Panc1 (cell line): Measurements from ENCODE around the gene SUFU. TPM values are rescaled to one million over a fixed set of nuclear protein-coding genes. Genes with fewer than 3 reads are reported as not detected.

ENCODE experiments used
- ATAC-seq: fragments of 200-7000 bp; cut with Tn5 transposase; 2 replicates; pipeline ENCODE4 v1.9.1; 2020; ENCODE audit warnings: mild to moderate bottlenecking, moderate library complexity
- BruUV-seq: library from RNA; stranded (reverse); fragments of 400-500 nt; replicated peaks from 2 replicates; lab custom pipeline; 2021; lab: Mats Ljungman, UMichigan
- CTCF ChIA-PET: fragments of 300-600 bp; sonication (Branson Sonifier 250); formaldehyde crosslinking; loops from one replicate; lab custom pipeline; 2022; ENCODE audit warnings: antibody characterized with exemption; lab: Charles Lee
- POLR2A ChIA-PET: fragments of 300-600 bp; sonication (Branson Sonifier 250); formaldehyde crosslinking; loops from one replicate; lab custom pipeline; 2022; ENCODE audit warnings: antibody characterized with exemption; lab: Charles Lee
- DNase-seq: peaks from one replicate; pipeline ENCODE4 v3.0.0-alpha.2; 2010; ENCODE audit warnings: low read depth, low spot score
- H3K27ac ChIP-seq: 2 replicates; pipeline ENCODE4 v1.5.1; 2011; ENCODE audit warnings: mild to moderate bottlenecking, low read length, inconsistent platforms
- H3K27me3 ChIP-seq: fragments of 200-500 bp; sonication (Bioruptor generic); 2 replicates; pipeline ENCODE4 v1.6.0; 2014; ENCODE audit warnings: low read length, inconsistent platforms; ENCODE audit not compliant: control insufficient read depth, insufficient read depth
- H3K36me3 ChIP-seq: fragments of 200-500 bp; sonication (Bioruptor generic); 2 replicates; pipeline ENCODE4 v1.5.1; 2014; ENCODE audit warnings: inconsistent platforms, mild to moderate bottlenecking, low read length, moderate library complexity; ENCODE audit not compliant: control insufficient read depth, insufficient read depth
- H3K4me1 ChIP-seq: 2 replicates; pipeline ENCODE4 v1.5.1; 2011; ENCODE audit warnings: inconsistent platforms, mild to moderate bottlenecking, low read length, moderate library complexity; ENCODE audit not compliant: control insufficient read depth, insufficient read depth
- H3K4me3 ChIP-seq, 2 experiments: 2 replicates each; pipeline ENCODE4 v1.5.1; 2011 to 2012; ENCODE audit warnings: low read depth in 2 of 2, low read length in 2 of 2, mild to moderate bottlenecking in 2 of 2, inconsistent platforms in 1 of 2, moderate library complexity in 1 of 2
- H3K9me3 ChIP-seq: fragments of 200-500 bp; sonication (Bioruptor generic); 2 replicates; pipeline ENCODE4 v1.5.1; 2014; ENCODE audit warnings: low read depth, mild to moderate bottlenecking, inconsistent platforms, low read length, moderate library complexity; ENCODE audit not compliant: control insufficient read depth, insufficient read depth
- POLR2AphosphoS5 ChIP-seq: IDR thresholded peaks from 2 replicates; pipeline ENCODE4 v1.6.1; 2012; ENCODE audit warnings: mild to moderate bottlenecking, low read depth, low read length, moderate library complexity
- SIN3A ChIP-seq: IDR thresholded peaks from 2 replicates; pipeline ENCODE4 v1.6.1; 2012; ENCODE audit warnings: low read depth, mild to moderate bottlenecking, low read length, moderate library complexity, borderline replicate concordance; ENCODE audit not compliant: insufficient read depth
- TCF7L2 ChIP-seq: IDR thresholded peaks from 2 replicates; pipeline ENCODE4 v1.6.1; 2011; ENCODE audit warnings: mild to moderate bottlenecking, low read depth, low read length, inconsistent platforms
- in situ Hi-C: cut with HindIII; loops from 2 replicates; pipeline ENCODE4 v1.10.0; 2016; ENCODE audit warnings: low sequenced_read_pairs, low pct_unique_long_range_greater_than_20kb
- intact Hi-C: fragments of 100-400 bp; cut with micrococcal nuclease; formaldehyde crosslinking; loops from one replicate; pipeline ENCODE4 v1.10.0; 2022; ENCODE audit not compliant: unreplicated experiment
- total RNA-seq: library from RNA; stranded (reverse); gene quantifications from one replicate; pipeline ENCODE4 v1.2.1, GENCODE V29; 2021; ENCODE audit not compliant: unreplicated experiment
- TF ChIP-seq, protein P1 (sequence below): fragments of 450-650 bp; IDR thresholded peaks from 2 replicates; pipeline ENCODE4 v1.5.1; 2017; ENCODE audit warnings: mild to moderate bottlenecking
- TF ChIP-seq, protein P2 (sequence below), 2 experiments: IDR thresholded peaks; 2 replicates each; pipeline ENCODE4 v1.6.1; 2011 to 2012; ENCODE audit warnings: low read depth in 2 of 2, control low read depth in 1 of 2, low read length in 1 of 2, mild to moderate bottlenecking in 1 of 2, moderate library complexity in 1 of 2; ENCODE audit not compliant: insufficient read depth in 1 of 2

Gene SUFU
- total RNA-seq, 1 experiment from 2014 or later = 9.5 TPM

DNA sequence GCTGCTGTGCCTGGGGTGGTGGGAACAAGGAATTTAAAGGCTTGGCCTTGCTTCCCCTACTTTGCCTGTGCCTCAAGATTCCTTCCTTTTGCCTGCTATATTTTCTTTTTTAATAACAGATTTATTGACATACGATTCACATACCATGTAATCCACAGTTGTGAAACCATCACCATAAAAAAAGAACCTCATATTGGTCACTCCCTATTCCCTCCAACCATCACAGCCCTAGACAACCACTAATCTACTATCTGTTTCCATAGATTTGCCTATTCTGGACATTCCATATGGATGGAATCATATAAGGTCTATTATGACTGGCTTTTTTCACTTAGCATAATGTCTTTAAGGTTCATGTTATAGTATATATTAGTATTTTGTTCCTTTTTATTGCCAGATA lies 81.3 kb downstream of the SUFU start:
- ATAC-seq = no peak
- TF ChIP-seq, protein P1, sequence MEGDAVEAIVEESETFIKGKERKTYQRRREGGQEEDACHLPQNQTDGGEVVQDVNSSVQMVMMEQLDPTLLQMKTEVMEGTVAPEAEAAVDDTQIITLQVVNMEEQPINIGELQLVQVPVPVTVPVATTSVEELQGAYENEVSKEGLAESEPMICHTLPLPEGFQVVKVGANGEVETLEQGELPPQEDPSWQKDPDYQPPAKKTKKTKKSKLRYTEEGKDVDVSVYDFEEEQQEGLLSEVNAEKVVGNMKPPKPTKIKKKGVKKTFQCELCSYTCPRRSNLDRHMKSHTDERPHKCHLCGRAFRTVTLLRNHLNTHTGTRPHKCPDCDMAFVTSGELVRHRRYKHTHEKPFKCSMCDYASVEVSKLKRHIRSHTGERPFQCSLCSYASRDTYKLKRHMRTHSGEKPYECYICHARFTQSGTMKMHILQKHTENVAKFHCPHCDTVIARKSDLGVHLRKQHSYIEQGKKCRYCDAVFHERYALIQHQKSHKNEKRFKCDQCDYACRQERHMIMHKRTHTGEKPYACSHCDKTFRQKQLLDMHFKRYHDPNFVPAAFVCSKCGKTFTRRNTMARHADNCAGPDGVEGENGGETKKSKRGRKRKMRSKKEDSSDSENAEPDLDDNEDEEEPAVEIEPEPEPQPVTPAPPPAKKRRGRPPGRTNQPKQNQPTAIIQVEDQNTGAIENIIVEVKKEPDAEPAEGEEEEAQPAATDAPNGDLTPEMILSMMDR = no peak
- no peak for TF ChIP-seq SIN3A
- TF ChIP-seq TCF7L2 = no peak
- no peak for TF ChIP-seq POLR2AphosphoS5
- TF ChIP-seq, protein P2, sequence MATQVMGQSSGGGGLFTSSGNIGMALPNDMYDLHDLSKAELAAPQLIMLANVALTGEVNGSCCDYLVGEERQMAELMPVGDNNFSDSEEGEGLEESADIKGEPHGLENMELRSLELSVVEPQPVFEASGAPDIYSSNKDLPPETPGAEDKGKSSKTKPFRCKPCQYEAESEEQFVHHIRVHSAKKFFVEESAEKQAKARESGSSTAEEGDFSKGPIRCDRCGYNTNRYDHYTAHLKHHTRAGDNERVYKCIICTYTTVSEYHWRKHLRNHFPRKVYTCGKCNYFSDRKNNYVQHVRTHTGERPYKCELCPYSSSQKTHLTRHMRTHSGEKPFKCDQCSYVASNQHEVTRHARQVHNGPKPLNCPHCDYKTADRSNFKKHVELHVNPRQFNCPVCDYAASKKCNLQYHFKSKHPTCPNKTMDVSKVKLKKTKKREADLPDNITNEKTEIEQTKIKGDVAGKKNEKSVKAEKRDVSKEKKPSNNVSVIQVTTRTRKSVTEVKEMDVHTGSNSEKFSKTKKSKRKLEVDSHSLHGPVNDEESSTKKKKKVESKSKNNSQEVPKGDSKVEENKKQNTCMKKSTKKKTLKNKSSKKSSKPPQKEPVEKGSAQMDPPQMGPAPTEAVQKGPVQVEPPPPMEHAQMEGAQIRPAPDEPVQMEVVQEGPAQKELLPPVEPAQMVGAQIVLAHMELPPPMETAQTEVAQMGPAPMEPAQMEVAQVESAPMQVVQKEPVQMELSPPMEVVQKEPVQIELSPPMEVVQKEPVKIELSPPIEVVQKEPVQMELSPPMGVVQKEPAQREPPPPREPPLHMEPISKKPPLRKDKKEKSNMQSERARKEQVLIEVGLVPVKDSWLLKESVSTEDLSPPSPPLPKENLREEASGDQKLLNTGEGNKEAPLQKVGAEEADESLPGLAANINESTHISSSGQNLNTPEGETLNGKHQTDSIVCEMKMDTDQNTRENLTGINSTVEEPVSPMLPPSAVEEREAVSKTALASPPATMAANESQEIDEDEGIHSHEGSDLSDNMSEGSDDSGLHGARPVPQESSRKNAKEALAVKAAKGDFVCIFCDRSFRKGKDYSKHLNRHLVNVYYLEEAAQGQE (IDR thresholded peaks at IDR 0.05; ENCODE audit: insufficient read depth in 1 of 2, low read depth in 2 of 2, low read length in 1 of 2) = no peak
- intact Hi-C loops = loop anchor here (2.0 kb wide), 1 partner anchor 82 kb away; the partner anchor contains the start of genes ACTR1A and SUFU
- DNase-seq = no peak
- Histone ChIP-seq H3K27me3 (no peaks in the 10 kb centered on the region), H3K36me3 (no peaks in the 10 kb centered on the region), H3K9me3 (no peaks in the 10 kb centered on the region), H3K27ac (no peak overlapping the region), H3K4me1 (no peaks in the 10 kb centered on the region), H3K4me3 (no peak overlapping the region)
- no TSS peak for BruUV-seq
- POLR2A ChIA-PET = interaction anchor here (0.6 kb wide), 1 partner anchor 82 kb away, joined by 8 read pairs; no protein-coding TSS in a partner anchor
- CTCF ChIA-PET = no interaction called here
- in situ Hi-C loops = no loop called here

DNA sequence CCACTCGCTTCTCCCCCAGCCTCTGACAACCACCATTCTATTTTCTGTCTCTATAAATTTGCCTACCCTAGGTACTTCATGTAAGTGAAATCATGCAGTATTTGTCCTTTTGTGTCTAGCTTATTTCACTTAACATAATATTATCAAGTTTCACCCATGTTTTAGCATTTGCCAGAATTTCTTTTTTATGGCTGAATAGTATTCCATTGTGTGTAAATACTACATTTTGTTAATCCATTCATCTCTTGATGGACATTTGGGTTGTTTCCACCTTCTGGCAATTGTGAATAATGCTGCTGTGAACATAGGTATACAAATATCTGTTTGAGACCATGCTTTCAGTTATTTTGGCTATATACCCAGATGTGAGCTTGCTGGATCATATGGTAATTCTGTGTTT lies 83.1 kb downstream of the SUFU start:
- Histone ChIP-seq H3K36me3 (no peaks in the 10 kb centered on the region), H3K4me1 (no peaks in the 10 kb centered on the region), H3K4me3 (no peak overlapping the region), H3K9me3 (no peaks in the 10 kb centered on the region), H3K27me3 (no peaks in the 10 kb centered on the region), H3K27ac (no peak overlapping the region)
- POLR2A ChIA-PET = no interaction called here
- in situ Hi-C loops = no loop called here
- CTCF ChIA-PET = no interaction called here
- intact Hi-C loops = no loop called here
- ATAC-seq (no peak), DNase-seq (no peak)
- no TSS peak for BruUV-seq
- TF ChIP-seq SIN3A (no peak), TCF7L2 (no peak), POLR2AphosphoS5 (no peak)
- TF ChIP-seq, protein P2 (IDR thresholded peaks at IDR 0.05; ENCODE audit: insufficient read depth in 1 of 2, low read depth in 2 of 2, low read length in 1 of 2) = no peak
- TF ChIP-seq, protein P1 = no peak
